NCI-H510A treated with DMSO at 0.1 percent for 48 hours (cell line): ENCODE measurements around the gene NEUROD4.
A peak's percentile ranks its signal among the peaks of the same experiment; 100 is the strongest.

ENCODE experiments used
- DNase-seq: peaks from one replicate; lab custom pipeline; 2025; lab: John Stamatoyannopoulos, UW

Gene NEUROD4

GRCh38 chr12:55061024-55061423 is 41.2 kb downstream of the NEUROD4 start:
- no peak for DNase-seq

- DNase-seq: no peak
Measured at GRCh38 chr12:55063291-55063690, 43.5 kb downstream of the NEUROD4 start.

- no peak for DNase-seq
Measured at GRCh38 chr12:55065535-55065934, 45.8 kb downstream of the NEUROD4 start.

GRCh38 chr12:55067701-55068100 is 47.9 kb downstream of the NEUROD4 start:
- DNase-seq: no peak

GRCh38 chr12:55068416-55069010 is 48.7 kb downstream of the NEUROD4 start:
- DNase-seq: peak; percentile 55

GRCh38 chr12:55072083-55072482 is 52.3 kb downstream of the NEUROD4 start:
- DNase-seq: peak; percentile 29

- DNase-seq: peak; percentile 79
Measured at GRCh38 chr12:55073043-55074022, 53.6 kb downstream of the NEUROD4 start.

- peak; percentile 7 for DNase-seq
Measured at GRCh38 chr12:55074806-55075205, 55.0 kb downstream of the NEUROD4 start.
